Left ventricle myocardium inferior (tissue), 1 donor: ENCODE data around the gene PDE6H. TPM values are rescaled to one million over a fixed set of nuclear protein-coding genes. Genes with fewer than 3 reads are reported as not detected.

Experiments used
- DNase-seq: peaks from one replicate; pipeline ENCODE4 v3.0.0-alpha.2; 2020
- H3K27ac ChIP-seq: fragments of 200-600 bp; replicated peaks from 2 replicates; pipeline ENCODE4 v1.8.0; 2021
- H3K27me3 ChIP-seq: fragments of 200-600 bp; 2 replicates; pipeline ENCODE4 v1.8.0; 2021; ENCODE audit warnings: low read depth
- H3K36me3 ChIP-seq: fragments of 200-600 bp; 2 replicates; pipeline ENCODE4 v1.8.0; 2021
- H3K4me1 ChIP-seq: fragments of 200-600 bp; 2 replicates; pipeline ENCODE4 v1.8.0; 2021
- H3K4me3 ChIP-seq: fragments of 200-600 bp; 2 replicates; pipeline ENCODE4 v1.8.0; 2021; ENCODE audit warnings: mild to moderate bottlenecking, moderate library complexity
- H3K9me3 ChIP-seq: fragments of 200-600 bp; replicated peaks from 2 replicates; pipeline ENCODE4 v1.8.0; 2021
- intact Hi-C: fragments of 100-400 bp; cut with micrococcal nuclease; formaldehyde crosslinking; loops from one replicate; pipeline ENCODE4 v1.11.0; 2022
- total RNA-seq: library from RNA; stranded (reverse); fragmentation: NEBNext Ultra II Directional; extraction: Animal tissue kit (Norgen Biotek cat#: 25700); gene quantifications from one replicate; pipeline ENCODE4 v1.2.1, GENCODE V29; 2021
- TF ChIP-seq, protein P1 (sequence below): fragments of 200-600 bp; IDR thresholded peaks from 2 replicates; pipeline ENCODE4 v1.8.0; 2021; ENCODE audit warnings: antibody characterized with exemption, mild to moderate bottlenecking, borderline replicate concordance
- donor health status: DM: no; HTN: yes; CAD: no; lungs with severe emphysema.

PDE6H gene
- total RNA-seq, 1 donor from 2014 or later, result not detected

DNA sequence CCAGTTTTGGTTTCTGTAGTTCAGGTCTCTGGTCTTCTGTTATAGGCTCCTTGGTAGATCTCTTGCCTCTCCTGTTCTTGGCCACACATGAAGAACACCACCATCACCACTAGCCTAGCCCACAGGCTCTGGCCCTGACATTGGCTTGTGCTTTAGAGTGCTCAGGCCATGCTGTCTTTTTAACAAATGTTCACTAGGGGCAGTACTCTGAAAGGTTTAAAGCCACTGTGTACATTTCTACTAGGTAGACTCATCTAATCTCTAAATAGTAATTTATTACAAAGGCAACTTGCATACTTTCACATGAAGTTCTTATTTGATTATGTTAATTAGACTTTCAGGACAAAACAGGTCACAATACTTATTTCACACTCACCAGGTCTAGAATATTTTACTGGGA lies 38.3 kb downstream of the PDE6H start:
- no peak overlapping the region for H3K27ac ChIP-seq
- no peaks in the 10 kb centered on the region for H3K4me1 ChIP-seq
- H3K27me3 ChIP-seq, result peaks cover 16% of the 10 kb centered on the region
- intact Hi-C loops, result no loop called here
- TF ChIP-seq, protein P1, sequence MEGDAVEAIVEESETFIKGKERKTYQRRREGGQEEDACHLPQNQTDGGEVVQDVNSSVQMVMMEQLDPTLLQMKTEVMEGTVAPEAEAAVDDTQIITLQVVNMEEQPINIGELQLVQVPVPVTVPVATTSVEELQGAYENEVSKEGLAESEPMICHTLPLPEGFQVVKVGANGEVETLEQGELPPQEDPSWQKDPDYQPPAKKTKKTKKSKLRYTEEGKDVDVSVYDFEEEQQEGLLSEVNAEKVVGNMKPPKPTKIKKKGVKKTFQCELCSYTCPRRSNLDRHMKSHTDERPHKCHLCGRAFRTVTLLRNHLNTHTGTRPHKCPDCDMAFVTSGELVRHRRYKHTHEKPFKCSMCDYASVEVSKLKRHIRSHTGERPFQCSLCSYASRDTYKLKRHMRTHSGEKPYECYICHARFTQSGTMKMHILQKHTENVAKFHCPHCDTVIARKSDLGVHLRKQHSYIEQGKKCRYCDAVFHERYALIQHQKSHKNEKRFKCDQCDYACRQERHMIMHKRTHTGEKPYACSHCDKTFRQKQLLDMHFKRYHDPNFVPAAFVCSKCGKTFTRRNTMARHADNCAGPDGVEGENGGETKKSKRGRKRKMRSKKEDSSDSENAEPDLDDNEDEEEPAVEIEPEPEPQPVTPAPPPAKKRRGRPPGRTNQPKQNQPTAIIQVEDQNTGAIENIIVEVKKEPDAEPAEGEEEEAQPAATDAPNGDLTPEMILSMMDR, result no peak
- H3K4me3 ChIP-seq, result no peak overlapping the region
- H3K9me3 ChIP-seq, result no peaks in the 10 kb centered on the region
- DNase-seq, result no peak
- no peaks in the 10 kb centered on the region for H3K36me3 ChIP-seq

- intact Hi-C loops, result no loop called here
- Histone ChIP-seq H3K27ac (no peak overlapping the region), H3K9me3 (no peaks in the 10 kb centered on the region), H3K36me3 (no peaks in the 10 kb centered on the region), H3K4me1 (no peaks in the 10 kb centered on the region), H3K4me3 (no peak overlapping the region), H3K27me3 (peaks cover 16% of the 10 kb centered on the region)
- no peak for DNase-seq
- TF ChIP-seq, protein P1, result no peak
Observed at GRCh38 chr12:15013634-15014179, 40.9 kb downstream of the PDE6H start.

- H3K36me3 ChIP-seq, result no peaks in the 10 kb centered on the region
- H3K4me1 ChIP-seq, result no peaks in the 10 kb centered on the region
- intact Hi-C loops, result no loop called here
- DNase-seq, result no peak
- H3K4me3 ChIP-seq, result no peak overlapping the region
- peaks cover 6% of the 10 kb centered on the region for H3K27me3 ChIP-seq
- H3K9me3 ChIP-seq, result no peaks in the 10 kb centered on the region
- H3K27ac ChIP-seq, result no peak overlapping the region
- TF ChIP-seq, protein P1, result no peak
Observed at GRCh38 chr12:15014708-15015107, 41.9 kb downstream of the PDE6H start.

DNA sequence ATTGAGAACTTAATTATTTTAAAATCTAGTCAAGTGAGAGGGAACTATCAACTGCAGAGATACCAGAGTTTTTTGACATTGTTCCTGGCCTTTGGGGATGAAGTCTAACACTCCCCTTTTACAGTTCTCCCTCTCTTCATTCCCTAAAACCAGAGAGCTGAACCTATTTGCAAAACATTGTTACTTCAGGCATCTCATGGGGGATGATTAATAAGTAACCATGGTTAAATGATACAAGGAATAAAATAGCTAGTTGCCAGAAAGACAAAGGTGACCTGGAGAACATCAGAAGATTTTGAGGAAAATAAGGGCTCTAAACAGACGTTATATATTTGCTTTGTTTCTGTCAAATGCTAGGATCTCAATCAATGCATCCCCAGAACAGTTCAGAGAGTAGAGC lies 42.3 kb downstream of the PDE6H start:
- Histone ChIP-seq H3K4me1 (no peaks in the 10 kb centered on the region), H3K36me3 (no peaks in the 10 kb centered on the region), H3K27me3 (peaks cover 5% of the 10 kb centered on the region), H3K27ac (no peak overlapping the region), H3K4me3 (no peak overlapping the region), H3K9me3 (no peaks in the 10 kb centered on the region)
- intact Hi-C loops, result no loop called here
- TF ChIP-seq, protein P1, result no peak
- DNase-seq, result no peak

GRCh38 chr12:15020156-15020555 lies 47.3 kb downstream of the PDE6H start:
- H3K4me3 ChIP-seq, result no peak overlapping the region
- TF ChIP-seq, protein P1, result no peak
- peaks cover 5% of the 10 kb centered on the region for H3K27me3 ChIP-seq
- no peaks in the 10 kb centered on the region for H3K4me1 ChIP-seq
- no peak for DNase-seq
- intact Hi-C loops, result no loop called here
- peaks cover 7% of the 10 kb centered on the region for H3K9me3 ChIP-seq
- no peaks in the 10 kb centered on the region for H3K36me3 ChIP-seq
- H3K27ac ChIP-seq, result no peak overlapping the region

Other genes starting within 250 kb of the PDE6H start
- 49.7 TPM for gene WBP11, start 169.6 kb upstream of the PDE6H start, total RNA-seq
- gene C12orf60, start 169.4 kb upstream of the PDE6H start, total RNA-seq, result 1.9 TPM
- 0.14 TPM for gene SMCO3, start 158.9 kb upstream of the PDE6H start, total RNA-seq
- gene ART4, start 129.5 kb upstream of the PDE6H start, total RNA-seq, result 5.0 TPM
- gene MGP, start 87.2 kb upstream of the PDE6H start, total RNA-seq, result 497 TPM
- 0.14 TPM for gene ERP27, start 34.5 kb upstream of the PDE6H start, total RNA-seq
- 50.6 TPM for gene ARHGDIB, start 11.4 kb upstream of the PDE6H start, total RNA-seq
- 4.5 TPM for gene RERG, start 248.4 kb downstream of the PDE6H start, total RNA-seq